IMR-90 (cell line): ENCODE measurements around the gene NCOA7. TPM values are rescaled to one million over a fixed set of nuclear protein-coding genes. Genes with fewer than 3 reads are reported as not detected.

Experiments
- ATAC-seq: fragments of 200-7000 bp; cut with Tn5 transposase; 2 replicates; pipeline ENCODE4 v1.9.1; 2020; ENCODE audit warnings: low read depth, mild to moderate bottlenecking, moderate library complexity
- BruUV-seq: library from RNA; stranded (reverse); fragments of 400-500 nt; replicated peaks from 2 replicates; lab custom pipeline; 2021; lab: Mats Ljungman, UMichigan
- CTCF ChIA-PET: fragments of 300-600 bp; formaldehyde crosslinking; extraction: SDS; loops from one replicate; lab custom pipeline; 2021; ENCODE audit warnings: antibody characterized with exemption; lab: Yijun Ruan, JAX
- POLR2A ChIA-PET: fragments of 300-600 bp; sonication (Branson Sonifier 250); formaldehyde crosslinking; loops from one replicate; lab custom pipeline; 2022; ENCODE audit warnings: antibody characterized with exemption; ENCODE audit not compliant: unreplicated experiment; lab: Charles Lee
- DNase-seq: peaks from one replicate; pipeline ENCODE4 v3.0.0; 2013
- H2AFZ ChIP-seq: replicated peaks from 2 replicates; pipeline ENCODE3; 2013; ENCODE audit warnings: low read length, mild to moderate bottlenecking; ENCODE audit not compliant: poor library complexity
- H2AK5ac ChIP-seq: 2 replicates; pipeline ENCODE4 v1.6.1; 2013; ENCODE audit warnings: low read depth, low read length, inconsistent platforms
- H2AK9ac ChIP-seq: replicated peaks from 2 replicates; pipeline ENCODE3; 2013; ENCODE audit warnings: mild to moderate bottlenecking, low read depth, low read length, moderate library complexity; ENCODE audit not compliant: poor library complexity
- H2BK120ac ChIP-seq: 2 replicates; pipeline ENCODE4 v1.6.1; 2013; ENCODE audit warnings: low read depth, low read length, inconsistent platforms
- H2BK15ac ChIP-seq: 3 replicates; pipeline ENCODE4 v1.6.1; 2013; ENCODE audit warnings: low read depth, low read length, inconsistent platforms
- H2BK20ac ChIP-seq: 2 replicates; pipeline ENCODE4 v1.6.1; 2013; ENCODE audit warnings: low read depth, mild to moderate bottlenecking, inconsistent platforms, low read length, moderate library complexity
- H2BK5ac ChIP-seq: 2 replicates; pipeline ENCODE4 v1.6.1; 2013; ENCODE audit warnings: mild to moderate bottlenecking, low read depth, low read length, inconsistent platforms; ENCODE audit not compliant: poor library complexity, severe bottlenecking
- H3K14ac ChIP-seq: replicated peaks from 2 replicates; pipeline ENCODE4 v1.6.1; 2013; ENCODE audit warnings: low read depth, low read length, inconsistent platforms
- H3K18ac ChIP-seq: 2 replicates; pipeline ENCODE4 v1.6.1; 2013; ENCODE audit warnings: low read depth, low read length, control low read depth
- H3K23ac ChIP-seq: 2 replicates; pipeline ENCODE4 v1.6.1; 2013; ENCODE audit warnings: low read depth, low read length, inconsistent platforms
- H3K27ac ChIP-seq: 2 replicates; pipeline ENCODE4 v1.5.1; 2013; ENCODE audit warnings: mild to moderate bottlenecking, control low read depth, low read length; ENCODE audit not compliant: insufficient read depth
- H3K27me3 ChIP-seq: 2 replicates; pipeline ENCODE4 v1.6.1; 2013; ENCODE audit warnings: low read length; ENCODE audit not compliant: control insufficient read depth, insufficient read depth
- H3K36me3 ChIP-seq: 2 replicates; pipeline ENCODE4 v1.6.1; 2013; ENCODE audit warnings: low read length, mixed read lengths; ENCODE audit not compliant: control insufficient read depth, insufficient read depth
- H3K4ac ChIP-seq: 2 replicates; pipeline ENCODE4 v1.6.1; 2013; ENCODE audit warnings: low read depth, low read length, inconsistent platforms
- H3K4me1 ChIP-seq: 2 replicates; pipeline ENCODE4 v1.6.1; 2013; ENCODE audit warnings: low read length, mixed read lengths; ENCODE audit not compliant: control insufficient read depth, insufficient read depth
- H3K4me2 ChIP-seq: 2 replicates; pipeline ENCODE4 v1.6.1; 2013; ENCODE audit warnings: low read depth, mild to moderate bottlenecking, control low read depth, low read length, moderate library complexity
- H3K4me3 ChIP-seq: 2 replicates; pipeline ENCODE4 v1.5.1; 2013; ENCODE audit warnings: low read depth, mild to moderate bottlenecking, control low read depth, low read length, moderate library complexity; ENCODE audit not compliant: insufficient read depth
- H3K56ac ChIP-seq: 2 replicates; pipeline ENCODE4 v1.6.1; 2013; ENCODE audit warnings: low read length, inconsistent platforms; ENCODE audit not compliant: insufficient read depth; ENCODE audit errors: extremely low read depth
- H3K79me1 ChIP-seq, 2 experiments: 2 replicates each; pipeline ENCODE4 v1.6.1; 2013; ENCODE audit warnings: low read length in 2 of 2, inconsistent platforms in 1 of 2, low read depth in 1 of 2
- H3K9ac ChIP-seq: 2 replicates; pipeline ENCODE4 v1.6.1; 2013; ENCODE audit warnings: low read depth, low read length, control low read depth
- H3K9me1 ChIP-seq: 2 replicates; pipeline ENCODE4 v1.6.1; 2013; ENCODE audit warnings: low read length, inconsistent platforms; ENCODE audit not compliant: insufficient read depth
- H3K9me3 ChIP-seq: 2 replicates; pipeline ENCODE4 v1.6.1; 2013; ENCODE audit warnings: low read length; ENCODE audit not compliant: control insufficient read depth, insufficient read depth
- H4K20me1 ChIP-seq: 2 replicates; pipeline ENCODE4 v1.6.1; 2013; ENCODE audit warnings: low read length, inconsistent platforms; ENCODE audit not compliant: insufficient read depth
- H4K5ac ChIP-seq: 2 replicates; pipeline ENCODE4 v1.6.1; 2013; ENCODE audit warnings: mild to moderate bottlenecking, low read depth, low read length, control low read depth
- H4K8ac ChIP-seq, 2 experiments: 2 replicates each; pipeline ENCODE4 v1.6.1; 2013; ENCODE audit warnings: low read depth in 2 of 2, low read length in 2 of 2, control low read depth in 1 of 2, inconsistent platforms in 1 of 2
- H4K91ac ChIP-seq: 2 replicates; pipeline ENCODE4 v1.6.1; 2013; ENCODE audit warnings: low read depth, low read length, inconsistent platforms; ENCODE audit not compliant: insufficient read depth
- CEBPB ChIP-seq: IDR thresholded peaks from 2 replicates; pipeline ENCODE4 v1.6.1; 2012; ENCODE audit warnings: low read depth, low read length, improper control_type of control experiment
- ELK1 ChIP-seq: fragments of 150-350 bp; IDR thresholded peaks from 2 replicates; pipeline ENCODE4 v1.6.1; 2016; ENCODE audit warnings: low read depth, mild to moderate bottlenecking, low read length, moderate library complexity, borderline replicate concordance
- WGBS, 2 experiments: methylation state at CpG; one replicate each; pipeline versions ENCODE4 v1.1.5 to v1.1.7; 2013; ENCODE audit warnings: missing lambda C conversion rate in 2 of 2; ENCODE audit not compliant: insufficient read length in 1 of 2; ENCODE audit errors: extremely low coverage in 2 of 2; 5-methylcytosine and 5-hydroxymethylcytosine counted together
- dilution Hi-C: fragments of 300-500 bp; cut with HindIII; formaldehyde crosslinking; loops from one replicate; pipeline ENCODE4 v1.14.3; 2018; ENCODE audit warnings: low sequenced_read_pairs; ENCODE audit not compliant: unreplicated experiment
- in situ Hi-C: fragments of 300-500 bp; cut with MboI; formaldehyde crosslinking; loops from 3 replicates; pipeline ENCODE4 v1.14.3; 2019; ENCODE audit warnings: low sequenced_read_pairs, inconsistent platforms, mixed read lengths
- intact Hi-C: fragments of 100-400 bp; cut with micrococcal nuclease; formaldehyde crosslinking; loops from 2 replicates; pipeline ENCODE4 v1.10.0; 2022
- polyA plus RNA-seq, 3 experiments: library from polyadenylated mRNA; depleted of rRNA; stranded (reverse); fragments of >200 nt; gene quantifications; 2 replicates each; pipeline ENCODE4 v1.2.3, GENCODE V29; 2012; ENCODE audit warnings: low replicate concordance in 1 of 3
- total RNA-seq: library from RNA; depleted of rRNA; stranded (reverse); fragments of >200 nt; gene quantifications from 2 replicates; pipeline ENCODE4 v1.2.3, GENCODE V29; 2012

Gene NCOA7
- total and polyA plus RNA-seq, 2 of the 4 experiments (the other 2 are of a cell fraction): 12.6 to 12.9 TPM

DNA sequence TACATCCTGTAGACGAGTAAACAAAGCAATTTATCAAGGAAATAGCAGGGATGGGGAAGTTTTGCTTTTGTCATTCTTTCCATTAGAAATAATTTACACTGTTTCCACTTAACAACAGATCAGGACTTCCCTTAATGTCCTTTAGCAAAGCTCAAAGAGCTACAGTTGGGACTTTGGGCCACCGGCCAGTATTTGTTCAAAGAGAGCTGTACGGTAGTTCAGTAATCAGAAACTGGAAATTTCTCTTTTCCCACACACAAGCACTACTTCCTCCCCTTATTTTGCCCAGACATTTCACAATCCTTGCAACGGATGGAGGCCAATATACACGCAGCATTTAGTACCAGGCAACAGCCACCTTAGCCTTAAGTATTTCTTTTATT, 153.7 kb downstream of the NCOA7 start:
- BruUV-seq: no TSS peak
- Histone ChIP-seq H3K4me2 (peak overlapping the region; percentile 46; the same call in 1 of the 2 replicates), H3K18ac (peak overlapping the region; percentile 86), H4K8ac (peak overlapping the region in 1 of 2 experiments; percentile 83; a peak in 2 of 4 replicates), H3K4me3 (no peak overlapping the region), H2AFZ (peak overlapping the region; percentile 58), H3K36me3 (no peaks in the 10 kb centered on the region), H3K14ac (peak overlapping the region; percentile 65), H3K9me3 (no peaks in the 10 kb centered on the region), H2BK5ac (peak overlapping the region; percentile 98), H2BK20ac (peak overlapping the region; percentile 95), H4K5ac (peak overlapping the region; percentile 77; the same call in 1 of the 2 replicates), H3K79me1 (no peaks in the 10 kb centered on the region), H3K4me1 (peaks cover 28% of the 10 kb centered on the region), H3K56ac (peak overlapping the region; percentile 79), H3K27me3 (no peaks in the 10 kb centered on the region), H3K9ac (no peak overlapping the region; the same call in 1 of the 2 replicates), H2BK120ac (peak overlapping the region; percentile 96), H3K9me1 (peaks cover 2% of the 10 kb centered on the region), H4K91ac (peak overlapping the region; percentile 72), H3K4ac (peak overlapping the region; percentile 87), H2AK9ac (no peak overlapping the region), H3K23ac (peak overlapping the region; percentile 69; the same call in 1 of the 2 replicates), H3K27ac (peak overlapping the region; percentile 62; the same call in 1 of the 2 replicates), H4K20me1 (no peaks in the 10 kb centered on the region), H2BK15ac (peak overlapping the region; percentile 80; the same call in 2 of the 3 replicates), H2AK5ac (peak overlapping the region; percentile 29; the same call in 1 of the 2 replicates)
- ATAC-seq (0 out of 2 replicates have a peak, but pooled peaks have one; percentile 16), DNase-seq (peak; percentile 88)
- intact Hi-C loops: no loop called here
- no peak for TF ChIP-seq ELK1
- TF ChIP-seq CEBPB: peak; percentile 95
- ChIA-PET CTCF (interaction anchor here (0.6 kb wide), 1 partner anchor 86 kb away, joined by 3 read pairs; no protein-coding TSS in a partner anchor), POLR2A (no interaction called here)
- dilution Hi-C loops: no loop called here
- in situ Hi-C loops: no loop called here
- no CpG with 5 or more reads among the region's 5 CpGs for WGBS, 2 experiments
